Measurements from ENCODE around the gene PSPH.
A peak's percentile ranks its signal among the peaks of the same experiment; 100 is the strongest.
"Not testable (repeated sequence)": the region's sequence is repeated elsewhere in the genome, so short reads cannot be mapped to it uniquely, and the experiment has no call there.

The PSPH gene

GRCh38 chr7:56079450-56080185 lies 28.4 kb upstream of the PSPH start:
- H3K4me3 Mint-ChIP-seq: no peak overlapping the region
- no peaks in the 10 kb centered on the region for H3K27me3 Mint-ChIP-seq
- no peaks in the 10 kb centered on the region for H3K9me3 Mint-ChIP-seq
- H3K36me3 Mint-ChIP-seq: peaks cover 43 to 50% of the 10 kb centered on the region in 2 donors
- no peak for ATAC-seq (replicated peaks)
- H3K27ac Mint-ChIP-seq: peak overlapping the region; percentile 71
- no peak for DNase-seq
- H3K4me1 Mint-ChIP-seq: peaks cover 0 to 5% of the 10 kb centered on the region in 2 donors

- H3K4me3 Mint-ChIP-seq: no peak overlapping the region
- H3K27ac Mint-ChIP-seq: no peak overlapping the region
- H3K9me3 Mint-ChIP-seq: no peaks in the 10 kb centered on the region
- peaks cover 2 to 10% of the 10 kb centered on the region in 2 donors for H3K4me1 Mint-ChIP-seq
- no peak for DNase-seq
- ATAC-seq (replicated peaks): no peak
- H3K27me3 Mint-ChIP-seq: no peaks in the 10 kb centered on the region
- H3K36me3 Mint-ChIP-seq: peaks cover 39 to 45% of the 10 kb centered on the region in 2 donors
Measured at GRCh38 chr7:56078196-56078595, 27.0 kb upstream of the PSPH start.

- H3K4me1 Mint-ChIP-seq: peaks cover 2 to 10% of the 10 kb centered on the region in 2 donors
- ATAC-seq (replicated peaks) (no peak), DNase-seq (no peak)
- H3K27ac Mint-ChIP-seq: no peak overlapping the region
- peaks cover 43 to 48% of the 10 kb centered on the region in 2 donors for H3K36me3 Mint-ChIP-seq
- no peaks in the 10 kb centered on the region for H3K27me3 Mint-ChIP-seq
- H3K4me3 Mint-ChIP-seq: no peak overlapping the region
- H3K9me3 Mint-ChIP-seq: no peaks in the 10 kb centered on the region
Measured at GRCh38 chr7:56077681-56078080, 26.4 kb upstream of the PSPH start.

- H3K27ac Mint-ChIP-seq: peak overlapping the region; percentile 68
Measured at GRCh38 chr7:56074371-56074791, 23.1 kb upstream of the PSPH start.

GRCh38 chr7:56066376-56066775 lies 15.1 kb upstream of the PSPH start:
- peaks cover 20 to 35% of the 10 kb centered on the region in 2 donors for H3K4me1 Mint-ChIP-seq
- H3K9me3 Mint-ChIP-seq; DNase-seq; H3K27ac Mint-ChIP-seq; H3K27me3 Mint-ChIP-seq; ATAC-seq (replicated peaks); H3K4me3 Mint-ChIP-seq: not testable (repeated sequence)
- H3K36me3 Mint-ChIP-seq: peaks cover 38 to 42% of the 10 kb centered on the region in 2 donors

More at GRCh38 chr7:56074371-56074791, 23.1 kb upstream of the PSPH start:
- Mint-ChIP-seq H3K4me1 (peaks cover 2 to 7% of the 10 kb centered on the region in 2 donors), H3K4me3 (no peak overlapping the region), H3K9me3 (no peaks in the 10 kb centered on the region), H3K36me3 (peaks cover 27 to 34% of the 10 kb centered on the region in 2 donors), H3K27me3 (no peaks in the 10 kb centered on the region)
- peak; percentile 96 to 97 for ATAC-seq (replicated peaks)
- DNase-seq: peak; percentile 72

GRCh38 chr7:56063882-56064625 lies 12.8 kb upstream of the PSPH start, which contains the start of gene SUMF2:
Gene SUMF2 (plus strand): TSS chr7:56064286. CDS start chr7:56064312, 26 bp downstream.
- peak within 1 kb of the TSS; percentile 94 for H3K27ac Mint-ChIP-seq
- peaks cover 40 to 46% of the 10 kb centered on the region in 2 donors for H3K36me3 Mint-ChIP-seq

GRCh38 chr7:56063500-56063881 lies 12.2 kb upstream of the PSPH start:
- no peaks in the 10 kb centered on the region for H3K9me3 Mint-ChIP-seq
- peak overlapping the region; percentile 94 for H3K27ac Mint-ChIP-seq
- ATAC-seq (replicated peaks) (no peak), DNase-seq (no peak)
- peak overlapping the region; percentile 86 to 93 for H3K4me3 Mint-ChIP-seq
- H3K27me3 Mint-ChIP-seq: no peaks in the 10 kb centered on the region
- H3K4me1 Mint-ChIP-seq: peaks cover 24 to 40% of the 10 kb centered on the region in 2 donors
- peaks cover 34 to 42% of the 10 kb centered on the region in 2 donors for H3K36me3 Mint-ChIP-seq

More at GRCh38 chr7:56063882-56064625, 12.8 kb upstream of the PSPH start, which contains the start of gene SUMF2:
- Mint-ChIP-seq H3K4me1 (peaks cover 24 to 40% of the 10 kb centered on the region in 2 donors), H3K27me3 (no peaks in the 10 kb centered on the region), H3K4me3 (peak within 1 kb of the TSS; percentile 86 to 93), H3K9me3 (no peaks in the 10 kb centered on the region)
- DNase-seq (peak; percentile 85), ATAC-seq (replicated peaks) (peak; percentile 89 to 91)

GRCh38 chr7:56062382-56062781 lies 11.1 kb upstream of the PSPH start:
- peak overlapping the region in 1 of 2 donors; percentile 7 for H3K4me3 Mint-ChIP-seq
- no peaks in the 10 kb centered on the region for H3K27me3 Mint-ChIP-seq
- H3K4me1 Mint-ChIP-seq: peaks cover 24 to 45% of the 10 kb centered on the region in 2 donors
- DNase-seq (no peak), ATAC-seq (replicated peaks) (no peak)
- peaks cover 41 to 49% of the 10 kb centered on the region in 2 donors for H3K36me3 Mint-ChIP-seq
- H3K9me3 Mint-ChIP-seq: no peaks in the 10 kb centered on the region
- H3K27ac Mint-ChIP-seq: peak overlapping the region; percentile 14

- H3K27ac Mint-ChIP-seq: peak overlapping the region; percentile 31
- peaks cover 25 to 36% of the 10 kb centered on the region in 2 donors for H3K36me3 Mint-ChIP-seq
- ATAC-seq (replicated peaks) (no peak), DNase-seq (no peak)
- peak overlapping the region; percentile 14 to 25 for H3K4me3 Mint-ChIP-seq
- no peaks in the 10 kb centered on the region for H3K27me3 Mint-ChIP-seq
- no peaks in the 10 kb centered on the region for H3K9me3 Mint-ChIP-seq
- H3K4me1 Mint-ChIP-seq: peaks cover 11 to 40% of the 10 kb centered on the region in 2 donors
Measured at GRCh38 chr7:56053993-56054392, 2.7 kb upstream of the PSPH start.

GRCh38 chr7:56053379-56053778 lies 2.1 kb upstream of the PSPH start:
- Mint-ChIP-seq H3K27ac (no peak overlapping the region), H3K4me1 (peaks cover 11 to 40% of the 10 kb centered on the region in 2 donors), H3K4me3 (peak overlapping the region; percentile 21 to 76), H3K27me3 (no peaks in the 10 kb centered on the region), H3K36me3 (peaks cover 25 to 35% of the 10 kb centered on the region in 2 donors), H3K9me3 (no peaks in the 10 kb centered on the region)
- ATAC-seq (replicated peaks): no peak
- DNase-seq: no peak

- peak overlapping the region; percentile 94 for H3K27ac Mint-ChIP-seq
- no peak for ATAC-seq (replicated peaks)
Measured at GRCh38 chr7:56051053-56051338, 248 bp downstream of the PSPH start.

GRCh38 chr7:56048763-56049162 lies 2.5 kb downstream of the PSPH start:
- H3K27me3 Mint-ChIP-seq; H3K9me3 Mint-ChIP-seq; ATAC-seq (replicated peaks); H3K27ac Mint-ChIP-seq; H3K4me3 Mint-ChIP-seq; DNase-seq: not testable (repeated sequence)
- Mint-ChIP-seq H3K36me3 (peaks cover 9 to 10% of the 10 kb centered on the region in 2 donors), H3K4me1 (peaks cover 8 to 20% of the 10 kb centered on the region in 2 donors)

More at GRCh38 chr7:56051053-56051338, 248 bp downstream of the PSPH start:
- peaks cover 10 to 36% of the 10 kb centered on the region in 2 donors for H3K4me1 Mint-ChIP-seq
- no peaks in the 10 kb centered on the region for H3K27me3 Mint-ChIP-seq
- H3K36me3 Mint-ChIP-seq: peaks cover 7 to 19% of the 10 kb centered on the region in 2 donors
- peak overlapping the region; percentile 89 to 96 for H3K4me3 Mint-ChIP-seq
- H3K9me3 Mint-ChIP-seq: no peaks in the 10 kb centered on the region
- DNase-seq: no peak

GRCh38 chr7:56048245-56048644 lies 3.0 kb downstream of the PSPH start:
- H3K36me3 Mint-ChIP-seq: peaks cover 6 to 7% of the 10 kb centered on the region in 2 donors
- DNase-seq: no peak
- no peak overlapping the region for H3K27ac Mint-ChIP-seq
- H3K9me3 Mint-ChIP-seq: no peaks in the 10 kb centered on the region
- H3K27me3 Mint-ChIP-seq: no peaks in the 10 kb centered on the region
- no peak overlapping the region for H3K4me3 Mint-ChIP-seq
- ATAC-seq (replicated peaks): no peak
- peaks cover 6 to 15% of the 10 kb centered on the region in 2 donors for H3K4me1 Mint-ChIP-seq

- not testable (repeated sequence) for H3K4me3 Mint-ChIP-seq
Measured at GRCh38 chr7:56047446-56048116, 3.7 kb downstream of the PSPH start.

More at GRCh38 chr7:56047446-56048116, 3.7 kb downstream of the PSPH start:
- H3K27ac Mint-ChIP-seq; H3K36me3 Mint-ChIP-seq; H3K9me3 Mint-ChIP-seq; H3K27me3 Mint-ChIP-seq; ATAC-seq (replicated peaks); DNase-seq: not testable (repeated sequence)
- H3K4me1 Mint-ChIP-seq: peaks cover 6 to 14% of the 10 kb centered on the region in 2 donors
